Left lung (tissue), 10 donors: Measurements from ENCODE around the gene RBPJL. TPM values are rescaled to one million over a fixed set of nuclear protein-coding genes. Genes with fewer than 3 reads are reported as not detected.

Experiments used
- ATAC-seq: fragments of 200-7000 bp; cut with Tn5 transposase; one replicate; pipeline ENCODE4 v1.9.1; 2020; ENCODE audit warnings: moderate library complexity
- DNase-seq, 4 donors: peaks; one replicate each; pipeline ENCODE4 v3.0.0-alpha.2; 2013 to 2020
- H3K27ac ChIP-seq, 2 donors: fragments of 200-600 bp; sonication (generic) in 1 of 2; one replicate each; pipeline versions ENCODE4 v1.5.0 to v1.8.0; 2020 to 2021
- H3K27me3 ChIP-seq, 2 donors: fragments of 200-600 bp; sonication (generic) in 1 of 2; one replicate each; pipeline versions ENCODE4 v1.5.0 to v1.8.0; 2020 to 2021
- H3K36me3 ChIP-seq, 2 donors: fragments of 200-600 bp; sonication (generic) in 1 of 2; one replicate each; pipeline versions ENCODE4 v1.5.0 to v1.8.0; 2020 to 2021
- H3K4me1 ChIP-seq, 2 donors: fragments of 200-600 bp; one replicate each; pipeline ENCODE4 v1.8.0; 2021
- H3K4me3 ChIP-seq, 2 donors: fragments of 200-600 bp; sonication (generic) in 1 of 2; one replicate each; pipeline versions ENCODE4 v1.5.0 to v1.8.0; 2020 to 2021; ENCODE audit warnings: mild to moderate bottlenecking in 1 of 2
- H3K9me3 ChIP-seq, 2 donors: fragments of 200-600 bp; sonication (generic) in 1 of 2; one replicate each; pipeline versions ENCODE4 v1.5.0 to v1.8.0; 2020 to 2021
- CTCF ChIP-seq, 2 donors: fragments of 200-600 bp; sonication (generic) in 1 of 2; IDR thresholded peaks; one replicate each; pipeline versions ENCODE4 v1.5.0 to v1.8.0; 2021; ENCODE audit warnings: antibody characterized with exemption in 2 of 2
- intact Hi-C, 2 donors: fragments of 100-400 bp; cut with DNase I; formaldehyde crosslinking; loops; one replicate each; pipeline versions ENCODE4 v1.11.2 to v1.14.2; 2022
- polyA plus RNA-seq, 6 donors: library from polyadenylated mRNA; unstranded; fragments of 120-200 nt; gene quantifications; one replicate each; pipeline ENCODE4 v1.2.1, GENCODE V29; 2013; ENCODE audit not compliant: insufficient read length in 6 of 6
- total RNA-seq, 2 donors: library from RNA; stranded (reverse); fragmentation: NEBNext Ultra II Directional; extraction: Animal tissue kit (Norgen Biotek cat#: 25700); gene quantifications; one replicate each; pipeline ENCODE4 v1.2.1, GENCODE V29; 2021
- donor health status: DM: no; HTN: yes; CAD: no.
- donor health status: DM: no; HTN: no; CAD: no.

RBPJL gene
- total and polyA plus RNA-seq, 8 donors, result not detected

- no peak for TF ChIP-seq CTCF (IDR thresholded peaks at IDR 0.05)
- no peak for DNase-seq
- intact Hi-C loops, result no loop called here
- peaks cover 6 to 7% of the 10 kb centered on the region in 2 donors for H3K27me3 ChIP-seq
- H3K27ac ChIP-seq, result no peak overlapping the region
- H3K4me3 ChIP-seq, result no peak overlapping the region
- H3K9me3 ChIP-seq, result no peaks in the 10 kb centered on the region
- H3K4me1 ChIP-seq, result no peaks in the 10 kb centered on the region
- no peaks in the 10 kb centered on the region for H3K36me3 ChIP-seq
- no peak for ATAC-seq
These were observed 31.3 kb upstream of the RBPJL start for GRCh38 chr20:45275338-45275737.

GRCh38 chr20:45279992-45280391 is 26.6 kb upstream of the RBPJL start:
- TF ChIP-seq CTCF (IDR thresholded peaks at IDR 0.05), result no peak
- DNase-seq, result no peak
- peaks cover 6% of the 10 kb centered on the region in 2 donors for H3K27me3 ChIP-seq
- intact Hi-C loops, result no loop called here
- no peak overlapping the region for H3K27ac ChIP-seq
- ATAC-seq, result no peak
- H3K4me3 ChIP-seq, result no peak overlapping the region
- H3K36me3 ChIP-seq, result no peaks in the 10 kb centered on the region
- no peaks in the 10 kb centered on the region for H3K9me3 ChIP-seq
- no peaks in the 10 kb centered on the region for H3K4me1 ChIP-seq

GRCh38 chr20:45282700-45283550 is 23.7 kb upstream of the RBPJL start:
- no peak for DNase-seq
- H3K36me3 ChIP-seq, result no peaks in the 10 kb centered on the region
- no peak overlapping the region for H3K4me3 ChIP-seq
- H3K4me1 ChIP-seq, result no peaks in the 10 kb centered on the region
- no peak overlapping the region for H3K27ac ChIP-seq
- no peaks in the 10 kb centered on the region for H3K27me3 ChIP-seq
- intact Hi-C loops, result no loop called here
- no peaks in the 10 kb centered on the region for H3K9me3 ChIP-seq
- no peak for TF ChIP-seq CTCF (IDR thresholded peaks at IDR 0.05)
- ATAC-seq, result no peak

- Histone ChIP-seq H3K9me3 (no peaks in the 10 kb centered on the region), H3K27ac (no peak overlapping the region), H3K4me3 (no peak overlapping the region), H3K4me1 (no peaks in the 10 kb centered on the region), H3K36me3 (no peaks in the 10 kb centered on the region), H3K27me3 (no peaks in the 10 kb centered on the region)
- TF ChIP-seq CTCF (IDR thresholded peaks at IDR 0.05), result no peak
- ATAC-seq, result no peak
- intact Hi-C loops, result no loop called here
- no peak for DNase-seq
These were observed 23.0 kb upstream of the RBPJL start for GRCh38 chr20:45283551-45284057.

- H3K4me1 ChIP-seq, result peaks cover 7 to 21% of the 10 kb centered on the region in 2 donors
- H3K9me3 ChIP-seq, result no peaks in the 10 kb centered on the region
- no peaks in the 10 kb centered on the region for H3K36me3 ChIP-seq
- no peak for DNase-seq
- no peak for ATAC-seq
- TF ChIP-seq CTCF (IDR thresholded peaks at IDR 0.05), result no peak
- H3K4me3 ChIP-seq, result no peak overlapping the region
- peaks cover 0 to 19% of the 10 kb centered on the region in 2 donors for H3K27me3 ChIP-seq
- intact Hi-C loops, result no loop called here
- H3K27ac ChIP-seq, result no peak overlapping the region
These were observed 18.3 kb upstream of the RBPJL start for GRCh38 chr20:45288376-45288775.
